ENCODE results near the gene PRICKLE4. TPM values are rescaled to one million over a fixed set of nuclear protein-coding genes. Genes with fewer than 3 reads are reported as not detected.

The PRICKLE4 gene
- total and polyA plus RNA-seq, 2 of the 13 experiments (the other 11 are each of a cell fraction or from before 2014, with no cell fraction given), result 0.92 to 1.2 TPM

- TF ChIP-seq GMEB1 (CRISPR knock-in tag; IDR thresholded peaks at IDR 0.05; ENCODE audit: borderline replicate concordance), result peak; percentile 85
- no peak for TF ChIP-seq ATF7 (IDR thresholded peaks at IDR 0.05)
- no peak for TF ChIP-seq ATF7 (CRISPR knock-in tag; IDR thresholded peaks at IDR 0.05)
- no peak for TF ChIP-seq ZNF18 (CRISPR knock-in tag; IDR thresholded peaks at IDR 0.05; ENCODE audit: insufficient replicate concordance)
- no peak for TF ChIP-seq ZNF550 (CRISPR knock-in tag; IDR thresholded peaks at IDR 0.05; ENCODE audit: borderline replicate concordance)
- TF ChIP-seq DNMT1 (CRISPR knock-in tag; IDR thresholded peaks at IDR 0.05), result 0 out of 2 replicates have a peak, but pooled peaks have one; percentile 72
- TF ChIP-seq MXD4 (CRISPR knock-in tag; IDR thresholded peaks at IDR 0.05), result peak; percentile 65; the same call in 1 of the 2 replicates
- TF ChIP-seq SOX6 (IDR thresholded peaks at IDR 0.05), result no peak
- peak; percentile 57; the same call in 1 of the 2 replicates for TF ChIP-seq SOX6 (CRISPR knock-in tag; IDR thresholded peaks at IDR 0.05)
- TF ChIP-seq SIN3B (IDR thresholded peaks at IDR 0.05; ENCODE audit: low read length), result 0 out of 2 replicates have a peak, but pooled peaks have one; percentile 49
- TF ChIP-seq ZSCAN5A (CRISPR knock-in tag; IDR thresholded peaks at IDR 0.05; ENCODE audit: borderline replicate concordance), result no peak
- 0 out of 2 replicates have a peak, but pooled peaks have one; percentile 9 for TF ChIP-seq ZBTB21 (CRISPR knock-in tag; IDR thresholded peaks at IDR 0.05)
- TF ChIP-seq KDM2A (CRISPR knock-in tag; IDR thresholded peaks at IDR 0.05; ENCODE audit: borderline replicate concordance, low read depth), result peak; percentile 97
- TF ChIP-seq ATF2 (CRISPR knock-in tag; IDR thresholded peaks at IDR 0.05), result peak; percentile 82
- no peak for TF ChIP-seq ZNF17 (CRISPR knock-in tag; IDR thresholded peaks at IDR 0.05)
- peak; percentile 6; the same call in 1 of the 2 replicates for TF ChIP-seq ZBTB7A (CRISPR knock-in tag; IDR thresholded peaks at IDR 0.05)
- TF ChIP-seq GPN1 (CRISPR knock-in tag; IDR thresholded peaks at IDR 0.05; ENCODE audit: borderline replicate concordance), result no peak
- 0 out of 2 replicates have a peak, but pooled peaks have one; percentile 37 for TF ChIP-seq PAXIP1 (CRISPR knock-in tag; conservative IDR thresholded peaks at IDR 0.05)
- no peak for TF ChIP-seq ZNF644 (CRISPR knock-in tag; IDR thresholded peaks at IDR 0.05; ENCODE audit: low read depth)
- TF ChIP-seq MLLT10 (CRISPR knock-in tag; IDR thresholded peaks at IDR 0.05), result no peak
Observed at GRCh38 chr6:41735427-41736185, 45.0 kb upstream of the PRICKLE4 start, which contains the start of gene TFEB (continued).

Data from HepG2 (cell line).